ENCODE measurements around the gene TMA7B.
"Not testable (repeated sequence)": the region's sequence is repeated elsewhere in the genome, so short reads cannot be mapped to it uniquely, and the experiment has no call there.

TMA7B gene

GRCh38 chr22:39985383-39986035 lies 25.3 kb downstream of the TMA7B start:
- DNase-seq = no peak

- DNase-seq = no peak
Measured at GRCh38 chr22:39988386-39989114, 28.4 kb downstream of the TMA7B start.

GRCh38 chr22:39989633-39990032 lies 29.4 kb downstream of the TMA7B start:
- DNase-seq = no peak

- DNase-seq = no peak
Measured at GRCh38 chr22:39990686-39991085, 30.5 kb downstream of the TMA7B start.

- DNase-seq = no peak
Measured at GRCh38 chr22:39991159-39991860, 31.1 kb downstream of the TMA7B start.

DNA sequence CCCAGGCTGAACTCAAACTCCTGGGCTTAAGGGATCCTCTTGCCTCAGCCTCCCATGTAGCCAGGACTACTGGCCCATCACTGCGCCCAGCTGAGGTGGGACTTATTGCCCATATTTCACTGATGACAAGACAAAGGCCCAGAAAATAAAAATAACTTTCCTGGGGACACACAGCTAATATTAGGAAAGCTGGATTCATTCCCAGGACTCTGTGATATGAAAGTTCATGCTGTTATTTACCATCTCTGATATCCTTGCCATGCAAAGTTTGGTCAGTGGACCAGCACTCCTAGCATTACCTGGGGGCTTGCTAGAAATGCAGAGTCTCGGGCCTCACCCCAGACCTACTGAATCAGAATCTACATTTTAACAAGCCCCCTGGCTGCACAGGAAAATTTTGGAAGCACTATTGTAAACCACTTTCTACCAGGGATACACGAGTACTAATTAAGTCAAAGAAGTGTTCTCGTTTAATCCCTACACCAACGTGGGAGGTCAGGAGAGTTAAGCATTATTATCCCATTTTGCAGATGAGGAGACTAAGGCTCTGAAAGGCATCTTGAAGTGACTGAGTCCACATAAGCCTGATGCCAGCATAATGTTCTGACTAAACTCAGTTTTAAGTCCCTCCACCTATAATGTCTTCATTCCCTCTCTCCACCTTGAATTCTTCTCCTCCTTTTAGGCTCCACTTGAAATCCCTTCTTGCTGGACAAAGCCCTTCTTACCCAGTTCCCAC lies 32.1 kb downstream of the TMA7B start:
- DNase-seq = no peak

DNA sequence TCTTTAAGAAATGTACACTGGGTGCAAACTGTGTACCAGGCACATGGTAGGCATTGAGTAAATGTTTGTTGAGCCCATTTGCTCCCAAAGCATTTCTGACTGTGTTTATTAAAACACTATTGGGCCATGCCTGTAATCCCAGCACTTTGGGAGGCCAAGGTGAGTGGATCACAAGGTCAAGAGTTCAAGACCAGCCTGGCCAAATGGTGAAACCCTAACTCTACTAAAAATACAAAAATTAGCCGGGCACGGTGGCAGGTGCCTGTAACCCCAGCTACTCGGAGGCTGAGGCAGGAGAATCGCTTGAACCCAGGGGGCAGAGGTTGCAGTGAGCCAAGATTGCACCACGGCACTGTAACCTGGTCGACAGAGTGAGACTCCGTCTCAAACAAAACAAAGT lies 32.7 kb downstream of the TMA7B start:
- DNase-seq = not testable (repeated sequence)

DNA sequence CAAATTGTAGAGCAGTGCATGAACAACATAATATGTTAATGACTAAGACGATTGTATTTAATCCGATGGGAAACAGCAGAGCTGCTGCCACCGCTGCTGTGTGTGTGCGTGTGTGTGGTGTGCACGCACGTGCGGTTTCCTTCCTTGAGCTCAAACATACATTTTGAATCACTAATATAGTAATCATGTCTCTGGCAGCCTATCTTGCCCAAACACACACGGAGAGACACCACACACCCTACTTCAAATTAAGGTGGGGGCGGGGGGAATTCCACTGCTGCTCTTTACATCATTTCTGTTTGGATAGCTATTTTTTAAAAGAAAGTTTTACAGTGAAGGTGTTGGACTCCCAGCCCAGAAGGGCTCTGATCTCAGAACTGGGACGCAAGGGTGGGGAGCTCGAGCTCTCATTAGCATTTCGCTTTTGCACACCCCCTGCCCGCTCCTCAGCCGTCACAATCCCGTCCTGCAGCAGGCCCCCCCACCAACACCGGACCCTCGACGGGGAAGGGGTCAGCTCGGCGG lies 33.9 kb downstream of the TMA7B start:
- DNase-seq = no peak

- peak; percentile 19 for DNase-seq
Measured at GRCh38 chr22:39994566-39995392, 34.6 kb downstream of the TMA7B start, which contains the start of gene FAM83F. Gene FAM83F (plus strand): TSS chr22:39994954. CDS start chr22:39995043, 89 bp downstream.

DNA sequence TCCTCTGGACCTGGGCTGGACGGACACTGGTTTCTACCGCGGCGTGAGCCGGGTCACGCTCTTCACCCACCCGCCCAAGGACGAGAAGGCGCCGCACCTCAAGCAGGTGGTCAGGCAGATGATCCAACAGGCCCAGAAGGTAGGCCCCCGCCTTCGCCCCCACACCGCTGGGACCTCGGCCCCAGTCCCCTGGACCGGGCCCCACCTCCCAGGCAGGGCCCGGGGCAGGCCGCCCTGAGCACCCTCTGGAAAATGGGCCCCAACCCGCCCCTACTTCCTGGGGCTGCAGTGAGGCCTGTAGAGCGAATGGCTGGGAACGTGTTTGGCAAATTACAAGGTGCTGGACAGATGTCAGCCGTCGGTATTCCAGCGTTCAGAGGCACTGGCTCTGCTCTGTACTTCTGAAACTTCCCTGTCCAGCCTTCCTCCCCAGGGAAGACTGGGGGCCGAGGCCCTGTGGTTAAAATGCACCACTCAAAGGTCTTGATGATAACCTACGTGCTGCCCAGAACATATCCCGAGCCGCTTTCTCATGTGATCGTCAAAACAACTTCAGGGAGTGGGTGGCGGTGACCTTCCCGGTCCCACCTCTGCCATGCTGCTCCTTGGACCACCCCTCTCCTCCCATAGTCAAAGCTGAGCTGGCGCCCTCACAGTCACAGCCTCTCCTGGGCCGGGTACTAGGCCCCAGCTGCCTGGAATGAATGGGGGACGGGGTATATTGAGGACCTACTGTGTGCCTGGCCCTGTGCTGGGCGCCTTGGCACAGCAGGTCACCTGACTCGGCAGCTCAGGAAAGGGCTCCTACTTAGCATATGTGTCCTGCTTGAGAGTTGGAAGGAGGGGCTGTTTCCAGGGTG lies 35.4 kb downstream of the TMA7B start:
- DNase-seq = no peak

DNA sequence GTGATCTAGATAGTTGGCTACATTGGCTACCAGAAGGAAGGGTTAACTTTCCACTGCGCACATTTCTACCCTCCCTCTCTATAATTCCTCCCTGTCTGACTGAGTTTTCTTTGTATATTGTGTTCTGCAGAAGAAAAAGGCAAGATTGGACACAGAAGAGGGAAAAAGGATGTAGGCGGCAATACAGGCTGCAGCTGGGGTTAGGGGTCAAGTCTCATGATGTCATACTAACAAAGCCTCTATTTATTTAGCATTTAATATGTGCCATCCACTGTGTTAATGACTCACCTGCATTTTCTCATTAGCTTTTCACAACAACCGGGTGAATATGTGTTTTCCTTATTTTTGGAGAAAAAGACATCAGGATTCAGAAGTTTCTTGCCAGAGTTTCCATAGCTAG lies 36.5 kb downstream of the TMA7B start:
- DNase-seq = no peak

DNA sequence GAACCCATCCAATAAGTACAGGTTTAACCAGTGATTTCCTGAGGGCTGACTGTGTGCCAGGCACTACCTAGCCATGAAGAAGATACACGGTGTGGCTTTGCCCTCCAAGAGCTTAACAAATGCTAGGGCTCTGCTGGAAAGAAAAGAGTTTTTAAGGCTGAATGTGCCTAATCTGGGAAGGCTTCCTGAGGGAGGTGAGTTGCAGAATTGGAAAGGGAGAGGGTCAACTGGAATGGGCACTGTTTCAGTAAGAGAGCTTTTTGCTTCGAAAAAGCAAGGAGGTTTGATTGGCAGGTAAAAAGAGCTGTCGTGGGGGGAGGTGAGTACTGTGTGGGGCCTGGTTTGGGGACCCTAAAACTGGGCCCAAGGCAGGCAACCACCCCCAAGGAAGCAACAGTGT lies 37.2 kb downstream of the TMA7B start:
- no peak for DNase-seq

DNA sequence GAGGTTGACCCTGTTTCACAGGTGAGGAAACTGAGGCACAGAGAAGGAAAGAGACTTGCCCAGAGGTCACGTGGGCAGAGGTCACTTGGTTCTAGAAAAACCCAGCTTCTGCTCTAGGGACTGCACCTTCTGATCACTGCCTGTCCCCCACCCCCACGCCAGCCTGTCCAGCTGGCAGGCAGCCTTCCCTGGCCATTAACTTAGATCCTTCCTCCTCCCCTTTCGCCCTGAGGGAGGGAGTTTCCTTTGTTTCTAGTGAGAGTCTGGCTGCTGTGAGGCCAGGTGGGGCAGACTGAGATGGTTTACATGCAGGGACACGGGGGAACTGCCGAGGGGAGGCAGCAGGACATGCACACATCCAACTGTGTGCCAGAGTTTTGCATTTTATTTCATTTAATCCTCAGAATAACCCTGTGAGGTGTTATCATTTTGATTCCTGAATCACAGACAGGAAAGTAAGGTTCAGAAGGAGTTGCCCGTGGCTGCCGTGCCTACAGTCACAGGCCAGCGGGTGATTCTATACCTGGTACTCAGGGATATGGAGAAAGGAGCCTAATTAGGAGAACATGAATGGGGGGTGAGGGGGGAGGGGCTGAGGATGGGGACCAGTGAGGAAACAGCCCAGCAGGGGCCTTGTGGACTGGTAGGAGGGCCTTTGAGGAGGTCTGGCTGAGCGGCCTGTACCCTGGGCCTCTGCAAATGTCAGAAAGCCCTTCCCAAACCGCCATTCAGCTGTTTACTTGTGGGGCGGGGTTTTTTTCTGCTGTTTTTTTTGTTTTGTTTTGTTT lies 37.9 kb downstream of the TMA7B start:
- DNase-seq = peak; percentile 82

GRCh38 chr22:39999144-39999757 lies 39.1 kb downstream of the TMA7B start:
- no peak for DNase-seq

DNA sequence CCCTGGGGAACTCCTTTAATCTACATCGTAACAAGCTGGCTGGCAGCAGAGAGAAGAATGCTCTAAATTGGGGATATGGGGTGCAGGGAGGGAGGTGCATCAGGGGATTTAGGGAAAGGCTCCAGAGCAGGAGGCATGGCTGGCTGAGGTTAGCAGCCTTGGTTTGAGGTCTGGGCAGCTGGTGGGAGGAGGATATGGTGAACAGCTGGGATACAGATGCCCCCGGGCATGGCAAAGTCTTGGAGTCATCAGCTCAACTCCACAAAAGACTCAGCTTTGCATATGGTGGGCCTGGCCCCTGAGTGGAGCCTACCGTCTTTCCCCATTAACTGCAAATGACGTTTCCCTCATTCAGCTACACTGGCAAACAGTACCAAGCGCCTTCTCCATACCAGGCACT lies 40.0 kb downstream of the TMA7B start:
- DNase-seq = no peak

- no peak for DNase-seq
Measured at GRCh38 chr22:40001106-40001505, 40.9 kb downstream of the TMA7B start.

- no peak for DNase-seq
Measured at GRCh38 chr22:40001800-40002577, 41.8 kb downstream of the TMA7B start.

DNA sequence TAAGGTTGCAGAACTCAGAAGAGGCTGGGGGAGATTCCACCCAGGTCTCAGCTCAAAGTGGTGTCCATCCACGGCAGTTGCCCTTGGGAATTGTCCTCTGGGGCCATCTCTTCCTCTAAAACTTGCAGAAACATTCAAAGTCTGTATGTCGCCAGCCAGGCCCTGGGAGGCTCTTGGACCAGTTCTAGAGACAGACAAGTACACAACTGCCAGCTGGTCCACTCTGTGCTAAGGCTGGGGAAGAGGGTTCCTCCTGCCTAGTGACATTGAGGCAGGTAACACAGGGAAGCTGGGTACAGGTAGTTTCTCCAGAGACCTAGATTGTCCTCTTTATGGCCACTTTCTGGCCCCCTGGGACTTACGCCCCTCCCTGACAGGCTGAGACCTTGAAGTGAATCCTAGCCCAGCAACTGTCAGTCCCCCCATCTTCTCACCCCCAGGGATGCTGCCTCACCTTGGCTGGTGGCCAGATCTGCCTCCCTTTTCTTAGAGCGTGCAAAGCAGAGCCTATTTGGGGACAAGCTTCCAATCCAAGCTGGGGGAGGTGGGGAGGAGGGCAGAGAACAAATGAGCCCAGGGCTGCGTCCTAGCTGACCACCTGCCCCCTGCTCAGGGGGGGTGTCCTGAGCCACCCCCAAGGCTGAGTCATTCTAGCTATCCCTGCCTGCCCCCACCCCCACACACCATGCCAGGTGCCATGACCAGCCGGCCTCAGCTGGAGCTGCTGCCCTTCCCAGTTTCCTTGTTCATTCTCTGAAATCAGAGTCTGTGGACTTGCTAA lies 42.9 kb downstream of the TMA7B start:
- no peak for DNase-seq

Measured in NCI-H1105 (cell line).